Fibroblast of skin of left biceps (primary cell): ENCODE measurements around the gene AKT1.

Source experiments
- DNase-seq, 2 experiments: peaks; one replicate each; pipeline ENCODE4 v3.0.0-alpha.2; 2013; ENCODE audit warnings: low read depth in 2 of 2

Gene AKT1

GRCh38 chr14:104786091-104786586, 9.4 kb downstream of the AKT1 start:
- no peak for DNase-seq

GRCh38 chr14:104785708-104786080, 9.9 kb downstream of the AKT1 start:
- DNase-seq = no peak

- no peak for DNase-seq
Measured at GRCh38 chr14:104784846-104785707, 10.5 kb downstream of the AKT1 start.

GRCh38 chr14:104784218-104784568, 11.4 kb downstream of the AKT1 start:
- no peak for DNase-seq

- no peak for DNase-seq
Measured at GRCh38 chr14:104783484-104784217, 11.9 kb downstream of the AKT1 start.

GRCh38 chr14:104782808-104783139, 12.8 kb downstream of the AKT1 start:
- DNase-seq = no peak

- no peak for DNase-seq
Measured at GRCh38 chr14:104782086-104782807, 13.3 kb downstream of the AKT1 start.

- DNase-seq = no peak
Measured at GRCh38 chr14:104781271-104782077, 14.1 kb downstream of the AKT1 start.

- no peak for DNase-seq
Measured at GRCh38 chr14:104780513-104781030, 15.0 kb downstream of the AKT1 start.

GRCh38 chr14:104779776-104780512, 15.6 kb downstream of the AKT1 start:
- no peak for DNase-seq

- no peak for DNase-seq
Measured at GRCh38 chr14:104778694-104779331, 16.7 kb downstream of the AKT1 start.

GRCh38 chr14:104777808-104778249, 17.7 kb downstream of the AKT1 start:
- DNase-seq = no peak

GRCh38 chr14:104776961-104777807, 18.4 kb downstream of the AKT1 start:
- DNase-seq = no peak

- DNase-seq = no peak
Measured at GRCh38 chr14:104776481-104776880, 19.1 kb downstream of the AKT1 start.

GRCh38 chr14:104775073-104775489, 20.5 kb downstream of the AKT1 start:
- no peak for DNase-seq

- no peak for DNase-seq
Measured at GRCh38 chr14:104774453-104775072, 21.0 kb downstream of the AKT1 start.

- DNase-seq = no peak
Measured at GRCh38 chr14:104773505-104774452, 21.8 kb downstream of the AKT1 start.
